HepG2 (cell line): ENCODE results near the gene WNT1. TPM values are rescaled to one million over a fixed set of nuclear protein-coding genes. Genes with fewer than 3 reads are reported as not detected.

Experiments used
- ARID5B ChIP-seq: IDR thresholded peaks from 2 replicates; pipeline ENCODE4 v1.4.0; 2020; ENCODE audit warnings: mild to moderate bottlenecking, missing genetic modification reagents
- HMGXB4 ChIP-seq, 2 experiments: sonication (generic) in 1 of 2; formaldehyde crosslinking in 1 of 2; IDR thresholded peaks; 2 replicates each; pipeline versions ENCODE4 v1.4.0 to v1.6.1; 2018 to 2020; ENCODE audit warnings: missing genetic modification reagents in 2 of 2, borderline replicate concordance in 1 of 2, low read depth in 1 of 2, mild to moderate bottlenecking in 1 of 2, missing biosample characterization in 1 of 2
- KAT8 ChIP-seq: IDR thresholded peaks from 2 replicates; pipeline ENCODE4 v1.6.1; 2016; ENCODE audit warnings: missing genetic modification reagents, missing compliant biosample characterization
- MEIS1 ChIP-seq: sonication (generic); formaldehyde crosslinking; IDR thresholded peaks from 2 replicates; pipeline ENCODE4 v1.9.0; 2021; ENCODE audit warnings: mild to moderate bottlenecking, missing genetic modification reagents, moderate library complexity, borderline replicate concordance
- ZBTB42 ChIP-seq: sonication (generic); formaldehyde crosslinking; IDR thresholded peaks from 2 replicates; pipeline ENCODE4 v1.5.0; 2020; ENCODE audit warnings: mild to moderate bottlenecking, missing genetic modification reagents
- ZNF124 ChIP-seq: sonication (generic); formaldehyde crosslinking; IDR thresholded peaks from 2 replicates; pipeline ENCODE4 v1.4.0; 2020; ENCODE audit warnings: missing genetic modification reagents
- ZNF264 ChIP-seq: sonication (generic); formaldehyde crosslinking; IDR thresholded peaks from 2 replicates; pipeline ENCODE4 v1.4.0; 2020; ENCODE audit warnings: missing genetic modification reagents
- ZNF460 ChIP-seq: sonication (generic); formaldehyde crosslinking; IDR thresholded peaks from 2 replicates; pipeline ENCODE4 v1.5.1; 2020; ENCODE audit warnings: missing genetic modification reagents, mild to moderate bottlenecking, borderline replicate concordance
- ZNF574 ChIP-seq: sonication (generic); formaldehyde crosslinking; IDR thresholded peaks from 2 replicates; pipeline ENCODE4 v1.4.0; 2020; ENCODE audit warnings: missing genetic modification reagents
- ZNF761 ChIP-seq: sonication (generic); formaldehyde crosslinking; conservative IDR thresholded peaks from 2 replicates; pipeline ENCODE4 v1.4.0; 2020; ENCODE audit warnings: mild to moderate bottlenecking, missing genetic modification reagents
- ZNF800 ChIP-seq: sonication (generic); formaldehyde crosslinking; IDR thresholded peaks from 2 replicates; pipeline ENCODE4 v1.4.0; 2020; ENCODE audit warnings: missing genetic modification reagents
- polyA plus RNA-seq, 8 experiments: library from polyadenylated mRNA; depleted of rRNA in 3 of 8; stranded (reverse) in 7 of 8; unstranded in 1 of 8; fragments of >200 nt; fragmentation: Illumina TruSeq in 4 of 8; extraction: Trizol in 4 of 8; gene quantifications; 2 replicates each; pipeline versions ENCODE4 v1.2.1 to v1.2.3, GENCODE V29; 2011 to 2016; ENCODE audit warnings: low read depth in 4 of 8, missing spikeins in 1 of 8, mixed read lengths in 1 of 8; ENCODE audit not compliant: insufficient read depth in 1 of 8
- total RNA-seq, 5 experiments: library from RNA; depleted of rRNA; stranded (reverse); fragments of >200 nt; fragmentation: Illumina TruSeq; extraction: Trizol; gene quantifications; 2 replicates each; pipeline ENCODE4 v1.2.3, GENCODE V29; 2016; ENCODE audit warnings: low read depth in 1 of 5

The WNT1 gene
- total and polyA plus RNA-seq, 2 of the 13 experiments (the other 11 are each of a cell fraction or from before 2014, with no cell fraction given), result not detected

GRCh38 chr12:48996794-48997718, 18.9 kb downstream of the WNT1 start (continued):
- peak; percentile 33; the same call in 1 of the 2 replicates for TF ChIP-seq ZNF800
- no peak for TF ChIP-seq ZNF264
- no peak for TF ChIP-seq ZNF574 (CRISPR knock-in tag)
- TF ChIP-seq ZNF124 (CRISPR knock-in tag), result no peak
- TF ChIP-seq ZNF761, result 0 out of 2 replicates have a peak, but pooled peaks have one; percentile 39
- TF ChIP-seq HMGXB4 (CRISPR knock-in tag; IDR thresholded peaks at IDR 0.05; ENCODE audit: borderline replicate concordance in 1 of 2, low read depth in 1 of 2), result peak; percentile 75 to 78; a peak in 3 of 4 replicates
- TF ChIP-seq MEIS1, result 0 out of 2 replicates have a peak, but pooled peaks have one; percentile 24
- TF ChIP-seq ZNF460 (CRISPR knock-in tag), result no peak
- TF ChIP-seq ARID5B (CRISPR knock-in tag), result 0 out of 2 replicates have a peak, but pooled peaks have one; percentile 8
- 0 out of 2 replicates have a peak, but pooled peaks have one; percentile 31 for TF ChIP-seq KAT8 (CRISPR knock-in tag)
- TF ChIP-seq ZBTB42 (CRISPR knock-in tag), result no peak
